Inflammatory macrophage treated with lipopolysaccharide for 4 hours (primary cell): ENCODE data around the gene PTRH2.

Experiments used
- DNase-seq: peaks from one replicate; pipeline ENCODE4 v3.0.0-alpha.2; 2020

PTRH2 gene

DNA sequence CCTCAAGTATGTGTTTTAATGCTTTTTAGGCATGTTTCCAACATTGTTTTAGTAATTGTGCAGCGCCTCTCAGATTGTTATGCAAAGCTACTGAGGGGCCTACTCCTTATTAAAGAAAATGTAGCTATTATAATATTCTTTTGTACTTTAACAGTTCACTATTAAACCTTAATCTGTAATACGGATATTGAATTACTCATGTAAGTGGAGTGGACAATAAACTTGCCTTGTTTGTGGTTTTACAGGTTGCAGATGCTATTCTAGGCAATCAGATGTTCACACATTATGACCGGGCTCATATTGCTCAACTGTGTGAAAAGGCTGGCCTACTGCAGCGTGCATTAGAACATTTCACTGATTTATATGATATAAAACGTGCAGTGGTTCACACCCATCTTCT lies 41.0 kb downstream of the PTRH2 start:
- DNase-seq = no peak

DNA sequence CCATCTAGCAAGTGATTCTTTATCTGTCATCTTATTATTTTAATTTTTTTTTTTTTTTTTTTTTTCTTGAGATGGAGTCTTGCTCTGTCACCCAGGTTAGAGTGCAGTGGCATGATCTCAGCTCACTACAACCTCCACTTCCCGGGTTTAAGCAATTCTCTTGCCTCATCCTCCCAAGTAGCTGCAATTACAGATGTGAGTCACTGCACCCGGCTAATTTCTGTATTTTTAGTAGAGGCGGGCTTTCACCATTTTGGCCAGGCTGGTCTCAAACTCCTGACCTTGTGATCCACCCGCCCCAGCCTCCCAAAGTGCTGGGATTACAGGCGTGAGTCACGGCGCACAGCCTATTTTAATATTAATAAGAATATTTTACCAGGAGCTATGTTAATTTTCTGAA lies 50.6 kb downstream of the PTRH2 start:
- DNase-seq = peak; percentile 91

DNA sequence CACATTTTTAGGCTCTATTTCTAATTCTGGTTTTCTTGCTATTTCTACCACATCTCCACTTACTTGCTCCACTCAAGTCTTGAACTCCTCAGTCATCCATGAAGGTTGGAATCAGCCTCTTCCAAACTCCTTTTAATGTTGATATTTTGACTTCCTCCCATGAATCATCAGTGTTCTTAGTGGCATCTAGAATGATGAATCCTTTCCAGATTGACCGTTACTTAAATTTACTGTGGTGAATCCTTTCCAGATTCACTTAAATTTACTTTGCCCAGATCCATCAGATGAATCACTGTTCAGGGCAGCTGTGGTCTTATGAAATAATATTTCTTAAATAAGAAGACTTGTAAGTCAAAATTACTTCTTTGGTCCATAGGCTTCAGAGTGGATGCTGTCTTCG lies 55.1 kb downstream of the PTRH2 start:
- DNase-seq = no peak

DNA sequence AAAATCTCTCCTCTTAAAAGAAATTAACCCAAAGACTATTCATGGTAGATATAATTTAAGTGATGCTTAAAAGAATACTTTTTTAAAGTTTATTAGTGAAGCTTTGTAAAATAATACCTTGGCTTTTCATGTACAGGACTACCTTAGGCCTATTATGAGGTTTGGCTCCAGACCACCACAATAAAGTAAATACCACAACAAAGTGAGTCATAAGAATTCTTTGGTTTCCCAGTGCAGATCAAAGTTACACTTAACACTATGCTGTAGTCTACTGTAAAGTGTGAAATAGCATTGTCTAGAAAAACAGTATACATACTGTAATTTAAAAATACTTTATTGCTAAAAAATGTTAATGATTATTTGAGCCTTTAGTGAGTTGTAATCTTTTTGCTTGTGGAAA lies 55.9 kb downstream of the PTRH2 start:
- no peak for DNase-seq

DNA sequence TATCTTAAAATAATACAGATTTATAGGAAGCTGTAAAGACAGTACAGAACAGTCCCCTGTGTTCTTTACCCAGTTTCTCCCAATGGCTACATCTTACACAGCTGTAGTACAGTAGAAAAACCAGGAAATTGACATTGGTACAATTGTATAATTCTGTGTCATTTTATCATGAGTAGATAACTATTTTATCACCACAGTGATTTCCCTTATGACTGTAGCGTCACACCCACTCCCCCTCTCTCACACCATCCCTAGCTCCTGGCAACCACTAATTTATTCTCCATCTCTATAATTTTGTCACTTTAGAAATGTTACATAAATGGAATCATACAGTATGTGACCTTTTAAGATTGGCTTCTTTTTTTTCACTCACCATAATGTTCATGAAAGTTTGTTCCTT lies 56.6 kb downstream of the PTRH2 start:
- DNase-seq = no peak

DNA sequence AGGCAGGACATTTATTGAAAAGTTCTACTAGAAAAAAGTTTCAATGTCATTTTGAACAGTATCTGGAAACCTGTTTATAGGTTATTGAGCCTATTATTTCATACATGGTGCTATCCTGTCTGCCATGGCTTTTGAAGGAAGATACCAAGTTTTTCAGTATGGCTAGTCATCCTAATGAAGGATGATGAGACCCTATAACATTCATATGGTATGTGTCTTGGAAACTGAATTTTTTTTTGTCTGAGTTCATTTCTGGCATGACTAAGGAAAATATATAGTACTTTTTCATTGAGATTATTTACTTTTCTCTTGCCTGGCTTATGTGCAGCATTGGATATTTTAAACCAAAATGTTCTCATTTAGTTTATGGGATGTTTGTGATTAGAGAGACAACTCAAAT lies 57.3 kb downstream of the PTRH2 start:
- no peak for DNase-seq
